ENCODE results near the gene EFCAB12.

Gene EFCAB12

GRCh38 chr3:129470861-129471260 lies 42.4 kb upstream of the EFCAB12 start:
- DNase-seq (ENCODE audit: low read depth): peak; percentile 56
- H3K4me3 ChIP-seq (ENCODE audit: low read length): no peak overlapping the region
- no peak for TF ChIP-seq CTCF (IDR thresholded peaks at IDR 0.05; ENCODE audit: insufficient read depth, low read depth, low read length, missing control alignments)

DNA sequence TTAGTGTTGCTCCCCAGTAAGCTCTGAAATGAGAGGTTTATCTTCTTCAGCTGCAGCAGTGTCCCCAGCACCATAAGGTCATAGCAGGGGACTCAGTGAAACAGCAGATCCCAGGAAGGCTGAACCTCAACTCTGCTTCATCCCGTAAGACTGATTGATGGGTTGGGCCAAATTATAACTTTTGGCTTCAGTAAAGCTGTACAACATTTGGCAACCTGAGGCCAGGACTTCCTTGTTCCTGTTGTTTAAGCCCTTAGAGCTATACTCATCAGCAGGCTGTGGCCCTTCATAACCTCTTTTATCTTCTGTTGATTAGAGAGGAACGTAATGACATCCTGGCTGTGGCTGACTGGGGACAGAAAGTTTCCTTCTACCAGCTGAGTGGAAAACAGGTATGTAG lies 40.6 kb upstream of the EFCAB12 start:
- no peak overlapping the region for H3K4me3 ChIP-seq (ENCODE audit: low read length)
- no peak for DNase-seq (ENCODE audit: low read depth)
- no peak for TF ChIP-seq CTCF (IDR thresholded peaks at IDR 0.05; ENCODE audit: insufficient read depth, low read depth, low read length, missing control alignments)

- TF ChIP-seq CTCF (IDR thresholded peaks at IDR 0.05; ENCODE audit: insufficient read depth, low read depth, low read length, missing control alignments): no peak
- no peak for DNase-seq (ENCODE audit: low read depth)
These were observed 39.5 kb upstream of the EFCAB12 start for GRCh38 chr3:129467932-129468331.

GRCh38 chr3:129463716-129464115 lies 35.3 kb upstream of the EFCAB12 start:
- no peak for TF ChIP-seq CTCF (IDR thresholded peaks at IDR 0.05; ENCODE audit: insufficient read depth, low read depth, low read length, missing control alignments)
- H3K4me3 ChIP-seq (ENCODE audit: low read length): no peak overlapping the region
- DNase-seq (ENCODE audit: low read depth): no peak

More at GRCh38 chr3:129467932-129468331, 39.5 kb upstream of the EFCAB12 start:
- no peak overlapping the region for H3K4me3 ChIP-seq (ENCODE audit: low read length)

DNA sequence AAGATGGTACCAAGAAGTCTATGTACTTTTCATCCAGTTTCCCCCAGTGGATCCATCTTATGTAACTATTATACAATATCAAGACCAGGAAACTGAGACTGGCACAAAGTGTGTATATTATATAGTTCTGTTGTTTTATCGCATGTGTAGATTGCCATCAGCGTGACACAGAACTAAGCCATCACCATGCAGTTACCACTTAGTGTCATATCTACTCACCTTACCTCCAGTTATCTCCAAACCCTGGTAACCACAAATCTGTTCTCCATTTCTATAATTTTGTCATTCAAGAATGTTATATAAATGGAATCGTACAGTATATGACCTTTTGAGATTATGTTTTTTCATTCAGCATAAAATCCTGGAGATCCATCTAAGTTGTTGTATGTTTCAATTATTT lies 34.7 kb upstream of the EFCAB12 start:
- DNase-seq (ENCODE audit: low read depth): no peak
- TF ChIP-seq CTCF (IDR thresholded peaks at IDR 0.05; ENCODE audit: insufficient read depth, low read depth, low read length, missing control alignments): no peak
- H3K4me3 ChIP-seq (ENCODE audit: low read length): no peak overlapping the region

DNA sequence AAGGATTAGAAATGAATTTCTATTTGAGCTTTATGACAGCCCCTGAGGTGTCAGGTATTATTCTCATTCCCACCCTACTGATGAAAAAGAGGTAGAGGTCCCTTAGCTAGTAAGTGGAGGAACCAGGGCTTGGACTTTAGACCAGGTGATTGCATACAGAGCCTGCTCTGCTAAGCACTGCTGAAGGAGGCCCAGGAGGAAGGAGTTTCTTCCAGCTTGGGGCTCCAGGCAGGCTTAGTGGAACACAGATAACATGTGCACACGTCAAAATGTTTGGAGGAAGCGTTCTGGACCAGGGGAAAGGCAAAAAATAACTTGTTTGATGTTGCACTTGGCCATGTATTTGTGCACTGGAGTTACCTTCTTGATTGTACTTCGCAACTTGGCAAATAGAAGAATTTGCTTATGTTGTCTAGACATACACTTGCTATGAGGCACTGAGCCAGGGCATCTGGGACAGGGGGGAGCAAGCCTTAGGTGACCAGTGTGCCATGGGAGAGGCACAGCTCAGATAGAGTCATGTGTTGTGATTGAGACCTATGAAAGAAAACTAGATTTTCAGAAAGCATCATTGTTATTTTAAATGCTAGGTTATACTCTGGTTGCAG lies 34.0 kb upstream of the EFCAB12 start:
- no peak for DNase-seq (ENCODE audit: low read depth)
- H3K4me3 ChIP-seq (ENCODE audit: low read length): no peak overlapping the region
- no peak for TF ChIP-seq CTCF (IDR thresholded peaks at IDR 0.05; ENCODE audit: insufficient read depth, low read depth, low read length, missing control alignments)

GRCh38 chr3:129461461-129462146 lies 33.2 kb upstream of the EFCAB12 start:
- peak; percentile 46 for DNase-seq (ENCODE audit: low read depth)
- TF ChIP-seq CTCF (IDR thresholded peaks at IDR 0.05; ENCODE audit: insufficient read depth, low read depth, low read length, missing control alignments): no peak
- H3K4me3 ChIP-seq (ENCODE audit: low read length): no peak overlapping the region

Data from epithelial cell of esophagus (primary cell).